SK-N-SH (cell line): ENCODE results near the gene MYBBP1A. TPM values are rescaled to one million over a fixed set of nuclear protein-coding genes. Genes with fewer than 3 reads are reported as not detected.

Experiments
- CTCF ChIA-PET: fragments of 300-600, 350-600 bp; formaldehyde crosslinking; extraction: SDS; loops from one replicate; lab custom pipeline; 2021; lab: Yijun Ruan, JAX
- POLR2A ChIA-PET: fragments of 350-600 bp; sonication (Branson Sonifier 250); formaldehyde crosslinking; extraction: SDS; loops from one replicate; lab custom pipeline; 2020; ENCODE audit warnings: antibody characterized with exemption, inconsistent platforms; lab: Yijun Ruan, JAX
- DNase-seq: peaks from one replicate; pipeline ENCODE4 v3.0.0; 2012
- H2AFZ ChIP-seq: fragments of 200-600 bp; sonication (generic); 2 replicates; pipeline ENCODE4 v1.8.1; 2016; ENCODE audit warnings: antibody characterized with exemption, mild to moderate bottlenecking, low read depth
- H3F3A ChIP-seq: fragments of 200-600 bp; sonication (generic); replicated peaks from 2 replicates; pipeline ENCODE3; 2016; ENCODE audit warnings: antibody characterized with exemption, mild to moderate bottlenecking; ENCODE audit not compliant: insufficient read depth
- H3K27ac ChIP-seq, 2 experiments: fragments of 200-500 bp in 1 of 2; fragments of 200-600 bp in 1 of 2; sonication (Bioruptor generic) in 1 of 2; sonication (generic), shearing (Covaris generic) in 1 of 2; 2 replicates each; pipeline versions ENCODE4 v1.5.1 to v1.6.1; 2014 to 2016; ENCODE audit warnings: low read depth in 2 of 2, inconsistent platforms in 1 of 2, low read length in 1 of 2, mild to moderate bottlenecking in 1 of 2, mixed read lengths in 1 of 2
- H3K27me3 ChIP-seq: fragments of 200-600 bp; sonication (generic), shearing (Covaris generic); 2 replicates; pipeline ENCODE4 v1.6.1; 2016; ENCODE audit warnings: mixed run types; ENCODE audit not compliant: insufficient read depth
- H3K36me3 ChIP-seq, 2 experiments: fragments of 200-500 bp in 1 of 2; fragments of 200-600 bp in 1 of 2; sonication (Bioruptor generic) in 1 of 2; sonication (generic) in 1 of 2; replicated peaks in 1 of 2; 2 replicates each; pipeline versions ENCODE3 to v1.5.1; 2014 to 2016; ENCODE audit warnings: low read length in 1 of 2, mild to moderate bottlenecking in 1 of 2; ENCODE audit not compliant: insufficient read depth in 2 of 2, control insufficient read depth in 1 of 2
- H3K4me1 ChIP-seq, 2 experiments: fragments of 200-500 bp in 1 of 2; fragments of 200-600 bp in 1 of 2; sonication (Bioruptor generic) in 1 of 2; sonication (generic), shearing (Covaris generic) in 1 of 2; 2 replicates each; pipeline versions ENCODE4 v1.5.1 to v1.6.1; 2014 to 2016; ENCODE audit warnings: low read depth in 1 of 2, low read length in 1 of 2, mixed run types in 1 of 2; ENCODE audit not compliant: insufficient read depth in 2 of 2, control insufficient read depth in 1 of 2
- H3K4me2 ChIP-seq: fragments of 200-600 bp; sonication (generic), shearing (Covaris generic); 2 replicates; pipeline ENCODE4 v1.6.1; 2017; ENCODE audit warnings: mixed run types
- H3K4me3 ChIP-seq, 2 experiments: fragments of 200-500 bp in 1 of 2; fragments of 200-600 bp in 1 of 2; sonication (Bioruptor generic) in 1 of 2; sonication (generic), shearing (Covaris generic) in 1 of 2; 2 replicates each; pipeline versions ENCODE4 v1.5.1 to v1.8.1; 2014 to 2016; ENCODE audit warnings: low read depth in 2 of 2, inconsistent platforms in 1 of 2, low read length in 1 of 2, mild to moderate bottlenecking in 1 of 2, mixed read lengths in 1 of 2, moderate library complexity in 1 of 2
- H3K79me2 ChIP-seq: fragments of 200-600 bp; sonication (generic); 2 replicates; pipeline ENCODE4 v1.8.1; 2017; ENCODE audit warnings: mild to moderate bottlenecking; ENCODE audit not compliant: insufficient read depth
- H3K9ac ChIP-seq: fragments of 200-600 bp; sonication (generic); 2 replicates; pipeline ENCODE4 v1.6.1; 2017; ENCODE audit warnings: mixed run types
- H3K9me2 ChIP-seq: fragments of 200-600 bp; sonication (generic); 2 replicates; pipeline ENCODE4 v1.6.1; 2017; ENCODE audit warnings: mixed run types
- H3K9me3 ChIP-seq: fragments of 200-600 bp; sonication (generic); 2 replicates; pipeline ENCODE4 v1.6.1; 2017; ENCODE audit warnings: mixed run types, mild to moderate bottlenecking, moderate library complexity
- H4K20me1 ChIP-seq: fragments of 200-600 bp; sonication (generic); 2 replicates; pipeline ENCODE4 v1.6.1; 2017; ENCODE audit warnings: mild to moderate bottlenecking, mixed run types; ENCODE audit not compliant: insufficient read depth
- CHD2 ChIP-seq: fragments of 150-350 bp; IDR thresholded peaks from 2 replicates; pipeline ENCODE4 v1.6.1; 2018; ENCODE audit warnings: low read length; ENCODE audit not compliant: partially characterized antibody
- CTCF ChIP-seq: fragments of 200-600 bp; sonication (generic); IDR thresholded peaks from 2 replicates; pipeline ENCODE4 v1.6.1; 2017; ENCODE audit warnings: antibody characterized with exemption, mild to moderate bottlenecking, moderate library complexity
- FOXM1 ChIP-seq: IDR thresholded peaks from 2 replicates; pipeline ENCODE4 v1.4.0; 2012; ENCODE audit warnings: low read depth, mild to moderate bottlenecking
- POLR2AphosphoS5 ChIP-seq: IDR thresholded peaks from 2 replicates; pipeline ENCODE4 v1.6.1; 2012; ENCODE audit warnings: low read depth, low read length
- WGBS: methylation state at CpG from one replicate; pipeline ENCODE4 v1.1.6; 2017; ENCODE audit warnings: low lambda C conversion rate; 5-methylcytosine and 5-hydroxymethylcytosine counted together
- polyA plus RNA-seq, 3 experiments: library from polyadenylated mRNA; depleted of rRNA; stranded (reverse); fragments of >200 nt; gene quantifications; 2 replicates each; pipeline ENCODE4 v1.2.3, GENCODE V29; 2012
- TF ChIP-seq, protein P1 (sequence below): IDR thresholded peaks from 2 replicates; pipeline ENCODE4 v1.4.0; 2012; ENCODE audit warnings: low read depth, borderline replicate concordance

The MYBBP1A gene
- polyA plus RNA-seq, 1 of the 3 experiments (the other 2 are of a cell fraction), result 93.0 TPM

DNA sequence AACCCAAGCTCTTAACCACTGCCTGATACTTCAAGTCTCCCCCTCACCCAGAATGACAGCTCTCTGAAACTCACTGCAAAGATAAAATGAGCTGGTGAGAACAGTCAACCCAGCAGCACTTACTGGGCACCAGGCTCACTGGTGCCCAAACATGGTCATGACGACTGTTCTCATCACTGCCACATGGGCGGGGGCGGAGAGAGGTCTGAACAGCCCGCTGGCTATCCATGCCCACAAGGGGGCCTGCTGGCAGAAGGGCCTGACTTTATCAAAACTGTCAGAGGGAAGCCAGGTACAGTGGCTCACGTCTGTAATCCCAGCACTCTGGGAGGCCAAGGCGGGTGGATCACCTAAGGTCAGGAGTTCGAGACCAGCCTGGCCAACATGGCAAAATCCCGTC lies 4.0 kb downstream of the MYBBP1A start:
- Histone ChIP-seq H3K27ac (no peak overlapping the region), H3F3A (peaks cover 3% of the 10 kb centered on the region), H3K9me2 (no peaks in the 10 kb centered on the region), H4K20me1 (no peaks in the 10 kb centered on the region), H3K4me3 (no peak overlapping the region), H3K9ac (no peak overlapping the region), H3K9me3 (no peaks in the 10 kb centered on the region), H3K4me2 (no peak overlapping the region), H3K79me2 (peaks cover 31% of the 10 kb centered on the region), H3K36me3 (peaks cover 26 to 65% of the 10 kb centered on the region in 2 experiments), H3K27me3 (no peaks in the 10 kb centered on the region), H3K4me1 (peaks cover 7 to 17% of the 10 kb centered on the region in 2 experiments; a peak in 1 of 4 replicates), H2AFZ (no peak overlapping the region)
- no peak for TF ChIP-seq POLR2AphosphoS5
- TF ChIP-seq CTCF, result peak; percentile 31; the same call in 1 of the 2 replicates
- peak; percentile 43 for DNase-seq
- WGBS, result 85% methylated on average over 7 of the region's 8 CpGs
- CTCF ChIA-PET, result interaction anchor here (0.8 to 3.5 kb wide), 5 partner anchors 9 to 129 kb away, joined by 3 to 11 read pairs (median 4); no protein-coding TSS in a partner anchor
- POLR2A ChIA-PET, result interaction anchor here (2.2 kb wide), 1 partner anchor 14 kb away, joined by 8 read pairs; no protein-coding TSS in a partner anchor

- POLR2A ChIA-PET, result interaction anchor here (2.2 kb wide), 1 partner anchor 13 kb away, joined by 8 read pairs; no protein-coding TSS in a partner anchor
- DNase-seq, result no peak
- TF ChIP-seq FOXM1 (no peak), CHD2 (no peak)
- TF ChIP-seq, protein P1, sequence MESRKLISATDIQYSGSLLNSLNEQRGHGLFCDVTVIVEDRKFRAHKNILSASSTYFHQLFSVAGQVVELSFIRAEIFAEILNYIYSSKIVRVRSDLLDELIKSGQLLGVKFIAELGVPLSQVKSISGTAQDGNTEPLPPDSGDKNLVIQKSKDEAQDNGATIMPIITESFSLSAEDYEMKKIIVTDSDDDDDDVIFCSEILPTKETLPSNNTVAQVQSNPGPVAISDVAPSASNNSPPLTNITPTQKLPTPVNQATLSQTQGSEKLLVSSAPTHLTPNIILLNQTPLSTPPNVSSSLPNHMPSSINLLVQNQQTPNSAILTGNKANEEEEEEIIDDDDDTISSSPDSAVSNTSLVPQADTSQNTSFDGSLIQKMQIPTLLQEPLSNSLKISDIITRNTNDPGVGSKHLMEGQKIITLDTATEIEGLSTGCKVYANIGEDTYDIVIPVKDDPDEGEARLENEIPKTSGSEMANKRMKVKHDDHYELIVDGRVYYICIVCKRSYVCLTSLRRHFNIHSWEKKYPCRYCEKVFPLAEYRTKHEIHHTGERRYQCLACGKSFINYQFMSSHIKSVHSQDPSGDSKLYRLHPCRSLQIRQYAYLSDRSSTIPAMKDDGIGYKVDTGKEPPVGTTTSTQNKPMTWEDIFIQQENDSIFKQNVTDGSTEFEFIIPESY, result no peak
- Histone ChIP-seq H3K9ac (no peak overlapping the region), H3K27me3 (no peaks in the 10 kb centered on the region), H3F3A (peaks cover 3% of the 10 kb centered on the region), H3K4me1 (peaks cover 7 to 12% of the 10 kb centered on the region in 2 experiments; a peak in 1 of 4 replicates), H2AFZ (no peak overlapping the region), H3K9me3 (no peaks in the 10 kb centered on the region), H3K36me3 (peaks cover 26 to 69% of the 10 kb centered on the region in 2 experiments), H3K79me2 (peaks cover 31% of the 10 kb centered on the region), H3K9me2 (no peaks in the 10 kb centered on the region), H3K4me2 (no peak overlapping the region), H4K20me1 (no peaks in the 10 kb centered on the region), H3K4me3 (no peak overlapping the region), H3K27ac (no peak overlapping the region)
- WGBS, result 96% methylated on average over 12 of the region's 16 CpGs
- CTCF ChIA-PET, result interaction anchor here (0.8 to 3.5 kb wide), 5 partner anchors 8 to 129 kb away, joined by 3 to 11 read pairs (median 4); no protein-coding TSS in a partner anchor
Observed at GRCh38 chr17:4550534-4551039, 4.6 kb downstream of the MYBBP1A start.
